Gastrocnemius medialis (tissue), 4 donors: Measurements from ENCODE around the gene PIAS2. TPM values are rescaled to one million over a fixed set of nuclear protein-coding genes. Genes with fewer than 3 reads are reported as not detected.

Experiments used
- ATAC-seq, 2 donors: fragments of 150-250 bp; one replicate each; pipeline ENCODE4 v1.9.1; 2016
- DNase-seq, 2 donors: peaks; one replicate each; pipeline ENCODE4 v3.0.0-alpha.2; 2019
- H3K27ac ChIP-seq, 4 donors: fragments of 200-600 bp; sonication (generic); 1 replicate in 1 of 4; 2 replicates in 3 of 4; pipeline ENCODE4 v1.5.1; 2016 to 2018; ENCODE audit warnings: mild to moderate bottlenecking in 2 of 4, moderate library complexity in 1 of 4
- H3K27me3 ChIP-seq, 3 donors: fragments of 200-600 bp; sonication (generic) in 2 of 3; 1 replicate in 1 of 3; 2 replicates in 2 of 3; pipeline versions ENCODE4 v1.5.1 to v1.6.0; 2016 to 2019; ENCODE audit warnings: mild to moderate bottlenecking in 1 of 3, moderate library complexity in 1 of 3
- H3K36me3 ChIP-seq, 2 donors: fragments of 200-600 bp; sonication (generic) in 1 of 2; one replicate each; pipeline ENCODE4 v1.5.1; 2017 to 2018
- H3K4me1 ChIP-seq, 2 donors: fragments of 200-600 bp; sonication (generic) in 1 of 2; one replicate each; pipeline ENCODE4 v1.5.1; 2016 to 2017; ENCODE audit warnings: mild to moderate bottlenecking in 2 of 2
- H3K4me3 ChIP-seq, 4 donors: fragments of 200-600 bp; sonication (generic) in 3 of 4; 1 replicate in 1 of 4; 2 replicates in 3 of 4; pipeline ENCODE4 v1.5.1; 2016 to 2019; ENCODE audit warnings: mild to moderate bottlenecking in 2 of 4
- H3K9me3 ChIP-seq, 3 donors: fragments of 200-600 bp; sonication (generic) in 2 of 3; 1 replicate in 1 of 3; 2 replicates in 2 of 3; pipeline ENCODE4 v1.5.1; 2016 to 2019
- CTCF ChIP-seq, 5 experiments: fragments of 450-650 bp in 3 of 5; fragments of 200-600 bp in 2 of 5; sonication (generic) in 2 of 5; IDR thresholded peaks in 4 of 5; conservative IDR thresholded peaks in 1 of 5; 1 replicate in 4 of 5; 2 replicates in 1 of 5; pipeline ENCODE4 v1.5.1; 2016 to 2019; ENCODE audit warnings: antibody characterized with exemption in 5 of 5, mild to moderate bottlenecking in 3 of 5, moderate library complexity in 3 of 5
- POLR2A ChIP-seq, 2 donors: fragments of 450-650 bp; IDR thresholded peaks; one replicate each; pipeline ENCODE4 v1.6.1; 2017; ENCODE audit warnings: antibody characterized with exemption in 2 of 2, mild to moderate bottlenecking in 2 of 2, moderate library complexity in 2 of 2
- in situ Hi-C, 4 donors: fragments of 200-750 bp; cut with MboI; loops; one replicate each; pipeline versions ENCODE4 v1.15.0 to v1.8.0; 2017; ENCODE audit warnings: low sequenced_read_pairs in 4 of 4
- intact Hi-C: fragments of 100-400 bp; cut with DNase I; formaldehyde crosslinking; loops from one replicate; pipeline ENCODE4 v1.15.1; 2023; ENCODE audit warnings: low total_unique reads
- total RNA-seq, 4 donors: library from RNA; depleted of rRNA; stranded (reverse); fragments of >200 nt; gene quantifications; one replicate each; pipeline versions ENCODE4 v1.1.0 to v1.2.3, GENCODE V29; 2016

The PIAS2 gene
- total RNA-seq, 4 donors from 2014 or later, result 14.9 to 41.2 (median 25.1) TPM

GRCh38 chr18:46768166-46768921 is 149.0 kb downstream of the PIAS2 start:
- intact Hi-C loops (no loop called here), in situ Hi-C loops (no loop called here)
- no peaks in the 10 kb centered on the region for H3K9me3 ChIP-seq
- ATAC-seq (peak; percentile 68 to 81), DNase-seq (peak; percentile 9 to 23)
- no peak for TF ChIP-seq POLR2A (IDR thresholded peaks at IDR 0.05)
- H3K36me3 ChIP-seq, result no peaks in the 10 kb centered on the region
- H3K4me3 ChIP-seq, result no peak overlapping the region
- H3K27me3 ChIP-seq, result no peaks in the 10 kb centered on the region
- H3K4me1 ChIP-seq, result peaks cover 22 to 28% of the 10 kb centered on the region in 2 donors
- peak overlapping the region; percentile 61 to 82 (median 76) for H3K27ac ChIP-seq

DNA sequence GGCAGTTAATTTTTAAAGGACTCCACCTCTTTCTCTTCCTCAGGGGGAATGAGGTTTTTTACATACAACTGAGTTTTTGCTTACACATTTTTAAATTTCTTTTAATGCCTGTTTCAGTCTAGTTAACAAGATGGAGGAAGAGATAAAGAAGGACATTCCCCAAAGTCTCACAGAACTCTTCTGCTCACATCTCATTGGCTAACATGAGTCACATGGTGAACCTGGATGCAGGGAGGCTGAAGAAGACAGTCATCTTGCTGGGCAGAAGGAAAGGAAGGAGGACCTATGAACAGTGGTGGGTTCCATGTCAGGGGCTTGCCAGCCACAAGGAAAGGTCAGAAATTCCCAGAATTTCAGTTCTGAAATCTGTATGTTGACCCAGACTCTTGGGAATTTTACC is 150.1 kb downstream of the PIAS2 start:
- no peaks in the 10 kb centered on the region for H3K27me3 ChIP-seq
- intact Hi-C loops, result no loop called here
- peaks cover 14 to 19% of the 10 kb centered on the region in 2 donors for H3K4me1 ChIP-seq
- no peaks in the 10 kb centered on the region for H3K9me3 ChIP-seq
- in situ Hi-C loops, result no loop called here
- ATAC-seq (no peak), DNase-seq (no peak)
- no peak for TF ChIP-seq POLR2A (IDR thresholded peaks at IDR 0.05)
- no peak for TF ChIP-seq CTCF (IDR thresholded peaks at IDR 0.05 in 4 of 5, conservative IDR thresholded peaks at IDR 0.05 in 1 of 5)
- no peak overlapping the region for H3K27ac ChIP-seq
- H3K4me3 ChIP-seq, result no peak overlapping the region
- H3K36me3 ChIP-seq, result no peaks in the 10 kb centered on the region

DNA sequence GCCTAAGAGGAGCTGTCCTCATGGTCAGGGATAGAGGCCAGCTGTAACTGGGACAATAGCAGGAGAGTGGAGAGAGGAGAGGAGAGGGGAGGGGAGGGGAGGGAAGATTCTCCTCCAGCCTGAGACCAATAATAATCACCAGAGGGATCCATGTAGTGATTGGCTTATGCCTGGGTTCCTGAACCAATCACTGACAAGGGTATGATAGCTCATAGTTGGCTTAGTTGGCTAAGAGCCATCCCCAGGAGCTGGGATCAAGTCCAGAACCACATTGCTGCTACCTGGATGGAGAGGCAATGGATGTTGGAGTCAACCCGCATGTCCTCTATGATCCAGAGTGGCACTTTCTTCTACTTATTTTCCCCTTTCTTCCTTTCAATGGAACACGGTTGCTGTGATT is 152.7 kb downstream of the PIAS2 start:
- TF ChIP-seq CTCF (IDR thresholded peaks at IDR 0.05 in 4 of 5, conservative IDR thresholded peaks at IDR 0.05 in 1 of 5), result no peak
- no peak for TF ChIP-seq POLR2A (IDR thresholded peaks at IDR 0.05)
- ATAC-seq (no peak), DNase-seq (no peak)
- H3K36me3 ChIP-seq, result no peaks in the 10 kb centered on the region
- peaks cover 14 to 16% of the 10 kb centered on the region in 2 donors for H3K4me1 ChIP-seq
- intact Hi-C loops, result no loop called here
- in situ Hi-C loops, result no loop called here
- no peak overlapping the region for H3K27ac ChIP-seq
- no peaks in the 10 kb centered on the region for H3K27me3 ChIP-seq
- H3K4me3 ChIP-seq, result no peak overlapping the region
- no peaks in the 10 kb centered on the region for H3K9me3 ChIP-seq

DNA sequence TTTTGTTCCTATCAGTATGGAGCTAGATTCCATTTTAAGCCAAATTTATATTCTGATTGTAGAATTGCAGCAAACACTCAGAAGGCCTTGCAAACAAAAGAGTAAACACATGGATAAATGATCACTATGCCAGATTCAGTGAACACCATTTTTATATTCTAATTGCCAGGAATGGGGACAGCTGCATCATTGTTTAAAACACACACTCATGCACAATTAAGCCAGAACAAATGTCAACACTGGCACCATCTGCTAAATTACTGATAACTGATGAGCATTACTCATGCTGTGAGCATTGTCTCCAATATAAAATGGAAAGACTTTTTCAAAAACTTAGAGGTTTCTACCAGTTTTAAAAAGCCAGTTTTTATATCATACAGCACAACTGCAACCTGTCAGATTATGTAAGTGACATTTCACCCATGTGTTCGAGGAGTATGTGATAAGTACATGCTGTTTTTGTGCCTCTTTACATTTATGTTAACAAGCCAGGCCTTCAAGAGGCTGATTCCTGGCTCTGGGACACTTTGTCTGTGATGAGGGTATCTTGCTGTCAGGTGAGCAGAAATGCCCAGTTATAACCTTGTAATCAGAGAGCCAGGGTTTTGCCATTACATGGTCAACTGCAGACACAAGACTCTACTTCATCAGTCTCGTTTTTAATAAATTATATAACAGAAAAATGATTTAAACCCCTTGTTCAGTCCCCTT is 156.1 kb downstream of the PIAS2 start:
- peaks cover 2 to 10% of the 10 kb centered on the region in 2 donors for H3K4me1 ChIP-seq
- H3K27me3 ChIP-seq, result no peaks in the 10 kb centered on the region
- DNase-seq (no peak), ATAC-seq (no peak)
- no peaks in the 10 kb centered on the region for H3K9me3 ChIP-seq
- no peaks in the 10 kb centered on the region for H3K36me3 ChIP-seq
- H3K4me3 ChIP-seq, result no peak overlapping the region
- in situ Hi-C loops, result no loop called here
- intact Hi-C loops, result no loop called here
- no peak overlapping the region for H3K27ac ChIP-seq
- TF ChIP-seq CTCF (IDR thresholded peaks at IDR 0.05 in 4 of 5, conservative IDR thresholded peaks at IDR 0.05 in 1 of 5), result no peak
- no peak for TF ChIP-seq POLR2A (IDR thresholded peaks at IDR 0.05)

GRCh38 chr18:46759890-46760289 is 157.4 kb downstream of the PIAS2 start:
- intact Hi-C loops, result loop anchor here (5.0 to 10.0 kb wide), 5 partner anchors 48 to 605 kb away; partner anchors contain the start of genes KATNAL2 and PIAS2
- H3K27me3 ChIP-seq, result no peaks in the 10 kb centered on the region

More at GRCh38 chr18:46759890-46760289, 157.4 kb downstream of the PIAS2 start:
- in situ Hi-C loops, result no loop called here
- Histone ChIP-seq H3K36me3 (no peaks in the 10 kb centered on the region), H3K9me3 (no peaks in the 10 kb centered on the region), H3K27ac (no peak overlapping the region), H3K4me1 (peaks cover 12 to 17% of the 10 kb centered on the region in 2 donors), H3K4me3 (no peak overlapping the region)
- TF ChIP-seq CTCF (IDR thresholded peaks at IDR 0.05 in 4 of 5, conservative IDR thresholded peaks at IDR 0.05 in 1 of 5), result no peak
- no peak for TF ChIP-seq POLR2A (IDR thresholded peaks at IDR 0.05)
- ATAC-seq (no peak), DNase-seq (no peak)
